Measurements from ENCODE around the gene PIK3R2.

GRCh38 chr19:18113827-18114226 is 39.1 kb upstream of the PIK3R2 start:
- TF ChIP-seq CTCF (optimal IDR thresholded peaks at IDR 0.05 in 1 of 3, IDR thresholded peaks at IDR 0.05 in 1 of 3, conservative IDR thresholded peaks at IDR 0.05 in 1 of 3; ENCODE audit: extremely low read depth in 1 of 3, insufficient read depth in 2 of 3, low read length in 3 of 3) (no peak), EZH2 (IDR thresholded peaks at IDR 0.05; ENCODE audit: low read length) (no peak)

Measured in keratinocyte (primary cell).